Measurements from ENCODE around the gene VWF. TPM values are rescaled to one million over a fixed set of nuclear protein-coding genes. Genes with fewer than 3 reads are reported as not detected.

The VWF gene
- total and polyA plus RNA-seq, 2 of the 4 experiments (the other 2 are of a cell fraction), result under 0.01 to 0.09 TPM

GRCh38 chr12:5902736-5903135, 221.7 kb downstream of the VWF start:
- Histone ChIP-seq H3K4me3 (ENCODE audit: insufficient read depth, low read depth, low read length) (no peak overlapping the region), H2BK120ac (ENCODE audit: low read depth, low read length) (no peak overlapping the region), H3K4ac (ENCODE audit: low read depth, low read length) (no peak overlapping the region), H3K23ac (ENCODE audit: low read depth, low read length) (no peak overlapping the region), H3K56ac (ENCODE audit: extremely low read depth, insufficient read depth, low read length) (no peak overlapping the region), H3K9me3 (ENCODE audit: control insufficient read depth, insufficient read depth, low read length) (no peaks in the 10 kb centered on the region), H2BK20ac (ENCODE audit: low read depth, low read length) (no peak overlapping the region), H2AFZ (replicated peaks; ENCODE audit: low read length, poor library complexity) (no peak overlapping the region), H4K8ac (ENCODE audit: low read depth in 2 of 2, low read length in 2 of 2) (no peak overlapping the region), H3K9ac (ENCODE audit: low read depth, low read length) (no peak overlapping the region), H4K20me1 (ENCODE audit: insufficient read depth, low read length) (no peaks in the 10 kb centered on the region), H3K14ac (replicated peaks; ENCODE audit: low read depth, low read length) (no peak overlapping the region), H2BK5ac (ENCODE audit: low read depth, low read length, poor library complexity, severe bottlenecking) (no peak overlapping the region), H4K91ac (ENCODE audit: insufficient read depth, low read depth, low read length) (no peak overlapping the region), H3K9me1 (ENCODE audit: insufficient read depth, low read length) (no peaks in the 10 kb centered on the region), H3K36me3 (ENCODE audit: control insufficient read depth, insufficient read depth, low read length) (no peaks in the 10 kb centered on the region), H3K4me2 (ENCODE audit: low read depth, low read length) (no peak overlapping the region), H3K4me1 (ENCODE audit: control insufficient read depth, insufficient read depth, low read length) (no peaks in the 10 kb centered on the region), H3K79me1 (ENCODE audit: low read depth in 1 of 2, low read length in 2 of 2) (no peaks in the 10 kb centered on the region), H3K18ac (ENCODE audit: low read depth, low read length) (no peak overlapping the region), H4K5ac (ENCODE audit: low read depth, low read length) (no peak overlapping the region), H2AK5ac (ENCODE audit: low read depth, low read length) (no peak overlapping the region), H3K27me3 (ENCODE audit: control insufficient read depth, insufficient read depth, low read length) (peaks cover 11% of the 10 kb centered on the region), H2BK15ac (ENCODE audit: low read depth, low read length) (no peak overlapping the region), H2AK9ac (replicated peaks; ENCODE audit: low read depth, low read length, poor library complexity) (no peak overlapping the region), H3K27ac (ENCODE audit: insufficient read depth, low read length) (no peak overlapping the region)
- ChIA-PET CTCF (no interaction called here), POLR2A (ENCODE audit: unreplicated experiment) (no interaction called here)
- BruUV-seq (replicated peaks), result no TSS peak
- in situ Hi-C loops (cut with MboI; ENCODE audit: low sequenced_read_pairs), result no loop called here
- TF ChIP-seq MAFK (IDR thresholded peaks at IDR 0.05; ENCODE audit: low read depth, low read length) (no peak), MAZ (IDR thresholded peaks at IDR 0.05; ENCODE audit: borderline replicate concordance, low read depth, low read length) (no peak), FOS (IDR thresholded peaks at IDR 0.05; ENCODE audit: low read depth, low read length) (no peak), NFE2L2 (IDR thresholded peaks at IDR 0.05; ENCODE audit: low read depth, low read length) (no peak), BHLHE40 (IDR thresholded peaks at IDR 0.05; ENCODE audit: low read depth, low read length) (no peak), POLR2A (IDR thresholded peaks at IDR 0.05; ENCODE audit: low read depth, low read length) (no peak), RAD21 (IDR thresholded peaks at IDR 0.05; ENCODE audit: low read length) (no peak), RCOR1 (IDR thresholded peaks at IDR 0.05; ENCODE audit: insufficient replicate concordance, low read length) (no peak), MXI1 (IDR thresholded peaks at IDR 0.05; ENCODE audit: borderline replicate concordance, low read depth, low read length) (no peak), CTCF (conservative IDR thresholded peaks at IDR 0.05; ENCODE audit: low read depth, low read length) (no peak), USF2 (IDR thresholded peaks at IDR 0.05; ENCODE audit: low read depth, low read length) (no peak), ELK1 (IDR thresholded peaks at IDR 0.05; ENCODE audit: borderline replicate concordance, low read depth, low read length) (no peak), RFX5 (IDR thresholded peaks at IDR 0.05; ENCODE audit: low read depth, low read length) (no peak), CHD1 (IDR thresholded peaks at IDR 0.05; ENCODE audit: low read depth, low read length) (no peak), SMC3 (IDR thresholded peaks at IDR 0.05; ENCODE audit: low read depth, low read length) (no peak), CEBPB (IDR thresholded peaks at IDR 0.05; ENCODE audit: low read depth, low read length) (no peak)
- DNase-seq, result no peak
- ATAC-seq (ENCODE audit: low read depth), result no peak
- dilution Hi-C loops (cut with HindIII; ENCODE audit: low sequenced_read_pairs, unreplicated experiment), result no loop called here
- 100% methylated on average over 1 of the region's 2 CpGs; no CpG with 5 or more reads in 1 of the 2 experiments for WGBS, 2 experiments (ENCODE audit: extremely low coverage in 2 of 2, insufficient read length in 1 of 2)
- intact Hi-C loops (cut with micrococcal nuclease), result no loop called here

Data from IMR-90 (cell line).